RWPE2 (cell line): Measurements from ENCODE around the gene PAEP.
A peak's percentile ranks its signal among the peaks of the same experiment; 100 is the strongest.

Experiments used
- ATAC-seq: fragments of 200-7000 bp; cut with Tn5 transposase; 3 replicates; pipeline ENCODE4 v1.9.1; 2021; ENCODE audit warnings: low read depth
- DNase-seq: peaks from one replicate; pipeline ENCODE4 v3.0.0-alpha.2; 2020; ENCODE audit warnings: low spot score
- H3K27ac ChIP-seq: fragments of 450-650 bp; 2 replicates; pipeline ENCODE4 v1.5.1; 2017; ENCODE audit warnings: mild to moderate bottlenecking; ENCODE audit not compliant: poor library complexity, severe bottlenecking
- H3K27me3 ChIP-seq: fragments of 250-450 bp; sonication (Bioruptor Pico); 2 replicates; pipeline ENCODE4 v1.5.1; 2021; ENCODE audit warnings: mild to moderate bottlenecking, moderate library complexity; ENCODE audit not compliant: insufficient read depth, poor library complexity, severe bottlenecking
- H3K36me3 ChIP-seq: fragments of 250-450 bp; sonication (Bioruptor Pico); 2 replicates; pipeline ENCODE4 v1.5.1; 2020; ENCODE audit warnings: low read depth, mild to moderate bottlenecking, moderate library complexity
- H3K4me1 ChIP-seq: fragments of 250-450 bp; sonication (Bioruptor Pico); 2 replicates; pipeline ENCODE4 v1.5.1; 2021; ENCODE audit warnings: mild to moderate bottlenecking, moderate library complexity; ENCODE audit not compliant: insufficient read depth, poor library complexity, severe bottlenecking
- H3K4me3 ChIP-seq: fragments of 250-450 bp; sonication (Bioruptor Pico); 2 replicates; pipeline ENCODE4 v1.5.1; 2021; ENCODE audit warnings: mild to moderate bottlenecking, moderate library complexity; ENCODE audit not compliant: severe bottlenecking
- H3K9me3 ChIP-seq: fragments of 250-450 bp; sonication (Bioruptor Pico); 2 replicates; pipeline ENCODE4 v1.5.1; 2021; ENCODE audit warnings: mild to moderate bottlenecking, moderate library complexity; ENCODE audit not compliant: severe bottlenecking
- TF ChIP-seq, protein P1 (sequence below): fragments of 450-650 bp; IDR thresholded peaks from one replicate; pipeline ENCODE4 v1.5.1; 2017; ENCODE audit warnings: mild to moderate bottlenecking, moderate library complexity; ENCODE audit not compliant: poor library complexity, severe bottlenecking

PAEP gene

DNA sequence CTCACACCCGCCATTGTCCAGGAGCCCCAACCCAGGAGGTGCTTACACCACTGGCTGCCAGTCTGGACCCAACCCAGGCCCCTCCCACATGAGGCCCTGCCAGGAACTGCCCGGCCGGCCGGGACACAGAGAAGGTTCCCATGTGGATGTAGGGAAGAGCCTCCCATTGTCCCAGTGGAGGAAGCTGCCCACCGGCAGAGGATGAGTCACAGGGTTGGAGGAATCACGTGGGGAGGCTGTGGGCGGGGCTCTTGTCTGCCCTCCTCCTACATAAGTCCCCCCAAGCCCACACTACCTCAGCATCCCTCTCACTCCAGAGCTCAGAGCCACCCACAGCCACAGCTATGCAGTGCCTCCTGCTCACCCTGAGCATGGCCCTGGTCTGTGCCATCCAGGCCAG is 26.1 kb downstream of the PAEP start:
- H3K4me3 ChIP-seq, result no peak overlapping the region
- no peak for DNase-seq
- no peak overlapping the region for H3K27ac ChIP-seq
- no peaks in the 10 kb centered on the region for H3K4me1 ChIP-seq
- H3K9me3 ChIP-seq, result no peaks in the 10 kb centered on the region
- H3K36me3 ChIP-seq, result no peaks in the 10 kb centered on the region
- TF ChIP-seq, protein P1, sequence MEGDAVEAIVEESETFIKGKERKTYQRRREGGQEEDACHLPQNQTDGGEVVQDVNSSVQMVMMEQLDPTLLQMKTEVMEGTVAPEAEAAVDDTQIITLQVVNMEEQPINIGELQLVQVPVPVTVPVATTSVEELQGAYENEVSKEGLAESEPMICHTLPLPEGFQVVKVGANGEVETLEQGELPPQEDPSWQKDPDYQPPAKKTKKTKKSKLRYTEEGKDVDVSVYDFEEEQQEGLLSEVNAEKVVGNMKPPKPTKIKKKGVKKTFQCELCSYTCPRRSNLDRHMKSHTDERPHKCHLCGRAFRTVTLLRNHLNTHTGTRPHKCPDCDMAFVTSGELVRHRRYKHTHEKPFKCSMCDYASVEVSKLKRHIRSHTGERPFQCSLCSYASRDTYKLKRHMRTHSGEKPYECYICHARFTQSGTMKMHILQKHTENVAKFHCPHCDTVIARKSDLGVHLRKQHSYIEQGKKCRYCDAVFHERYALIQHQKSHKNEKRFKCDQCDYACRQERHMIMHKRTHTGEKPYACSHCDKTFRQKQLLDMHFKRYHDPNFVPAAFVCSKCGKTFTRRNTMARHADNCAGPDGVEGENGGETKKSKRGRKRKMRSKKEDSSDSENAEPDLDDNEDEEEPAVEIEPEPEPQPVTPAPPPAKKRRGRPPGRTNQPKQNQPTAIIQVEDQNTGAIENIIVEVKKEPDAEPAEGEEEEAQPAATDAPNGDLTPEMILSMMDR, result no peak
- H3K27me3 ChIP-seq, result peaks cover 4% of the 10 kb centered on the region
- no peak for ATAC-seq

DNA sequence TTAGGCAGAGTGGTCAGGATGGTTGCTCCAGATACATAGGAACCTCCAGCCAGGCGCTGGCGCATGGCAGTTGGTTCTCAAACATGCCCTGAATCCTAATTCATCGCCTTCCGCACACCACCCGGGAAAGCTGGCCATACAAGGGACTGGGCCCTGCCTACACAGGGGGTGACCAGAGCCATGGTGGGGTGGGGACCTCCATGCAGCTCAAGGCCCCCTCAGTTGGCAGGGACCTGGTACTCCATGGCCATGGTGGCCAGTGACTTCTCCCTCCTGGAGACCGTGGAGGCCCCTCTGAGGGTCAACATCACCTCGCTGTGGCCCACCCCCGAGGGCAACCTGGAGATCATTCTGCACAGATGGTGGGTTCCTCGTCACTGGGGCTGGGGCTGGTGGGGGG is 26.8 kb downstream of the PAEP start:
- no peaks in the 10 kb centered on the region for H3K4me1 ChIP-seq
- H3K4me3 ChIP-seq, result no peak overlapping the region
- no peak overlapping the region for H3K27ac ChIP-seq
- peak; percentile 44 for DNase-seq
- H3K9me3 ChIP-seq, result no peaks in the 10 kb centered on the region
- TF ChIP-seq, protein P1, result no peak
- ATAC-seq, result no peak
- H3K27me3 ChIP-seq, result peaks cover 4% of the 10 kb centered on the region
- H3K36me3 ChIP-seq, result no peaks in the 10 kb centered on the region

DNA sequence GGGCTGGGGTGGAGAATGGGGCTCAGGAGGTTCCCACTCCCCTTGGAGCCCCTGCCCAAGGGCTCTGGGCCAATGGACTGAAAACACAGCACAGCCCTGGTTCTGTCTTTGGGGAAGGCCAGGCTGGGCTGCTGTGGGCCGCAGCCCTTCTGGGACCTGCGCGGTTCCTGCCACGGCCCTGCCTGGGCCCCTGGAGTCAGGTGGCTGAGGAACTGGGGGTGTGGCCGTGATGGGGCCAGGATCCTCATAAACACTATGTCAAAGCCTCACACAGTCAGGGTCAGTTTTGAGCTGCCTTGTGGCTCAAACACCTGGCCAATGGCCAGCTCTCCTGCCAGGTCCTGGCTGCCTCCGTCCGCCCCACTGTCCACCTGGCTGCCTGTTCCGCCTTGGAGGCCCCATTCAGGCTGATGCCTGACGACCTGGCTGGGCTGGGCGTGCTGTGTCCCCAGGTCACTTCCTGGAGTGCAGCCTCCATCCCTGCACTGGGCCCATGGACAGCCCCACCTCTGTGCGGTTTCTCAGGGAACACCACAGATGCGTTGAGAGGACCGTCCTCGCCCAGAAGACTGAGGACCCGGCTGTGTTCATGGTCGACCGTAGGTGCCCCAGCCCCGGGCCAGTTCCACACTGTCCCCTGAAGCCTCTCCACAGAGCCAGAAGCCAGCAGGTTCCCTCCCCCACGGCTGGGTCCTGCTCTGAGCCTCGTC is 27.5 kb downstream of the PAEP start:
- TF ChIP-seq, protein P1, result no peak
- Histone ChIP-seq H3K4me1 (no peaks in the 10 kb centered on the region), H3K9me3 (no peaks in the 10 kb centered on the region), H3K4me3 (no peak overlapping the region), H3K27ac (no peak overlapping the region), H3K27me3 (peaks cover 4% of the 10 kb centered on the region), H3K36me3 (no peaks in the 10 kb centered on the region)
- ATAC-seq (no peak), DNase-seq (peak; percentile 43)

DNA sequence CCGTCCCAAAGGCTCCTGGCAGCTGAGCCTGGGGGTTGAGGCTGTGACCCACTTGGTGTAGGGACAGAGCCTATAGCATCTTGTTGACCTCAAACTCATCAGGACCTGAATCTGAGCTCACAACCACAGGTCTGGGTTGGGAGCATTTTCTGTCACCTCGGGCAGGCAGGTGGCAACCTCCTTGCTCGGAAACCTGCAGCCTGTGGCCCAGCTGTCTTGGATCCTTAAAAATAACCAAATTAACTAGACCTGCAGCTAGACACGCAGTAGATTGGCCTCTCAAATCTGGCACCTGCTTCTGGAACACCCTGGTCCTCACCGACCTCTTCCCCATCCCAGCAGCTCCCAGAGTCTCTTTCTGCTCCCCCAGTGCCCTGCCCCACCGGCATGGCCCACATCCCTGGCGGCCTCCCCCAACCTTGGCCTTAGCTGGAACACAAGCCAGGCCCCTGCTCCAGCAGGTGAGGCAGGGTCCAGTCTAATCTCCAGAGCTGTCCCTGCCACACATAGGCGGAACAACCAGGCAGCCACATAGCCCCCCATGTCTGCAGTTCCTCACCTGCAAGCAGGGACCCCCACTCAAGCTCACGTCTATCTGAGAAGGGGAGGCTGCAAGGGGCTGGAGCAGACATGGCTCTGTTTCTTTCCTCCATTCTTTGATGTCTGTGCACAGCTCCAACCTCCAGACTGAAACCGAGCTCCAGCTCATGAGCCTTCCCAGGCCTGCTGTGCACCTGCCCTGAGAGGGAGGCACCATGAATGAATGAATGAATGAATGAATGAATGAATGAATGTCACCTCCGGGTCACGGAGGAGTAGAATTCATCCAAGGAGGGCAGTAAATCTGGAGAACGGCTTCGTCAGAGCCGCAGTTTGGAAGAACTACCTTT is 28.3 kb downstream of the PAEP start:
- ATAC-seq, result no peak
- no peaks in the 10 kb centered on the region for H3K9me3 ChIP-seq
- DNase-seq, result no peak
- TF ChIP-seq, protein P1, result no peak
- H3K27me3 ChIP-seq, result peaks cover 4% of the 10 kb centered on the region
- H3K36me3 ChIP-seq, result no peaks in the 10 kb centered on the region
- H3K27ac ChIP-seq, result no peak overlapping the region
- no peaks in the 10 kb centered on the region for H3K4me1 ChIP-seq
- H3K4me3 ChIP-seq, result no peak overlapping the region
